Measurements from ENCODE around the gene SLC44A5. TPM values are rescaled to one million over a fixed set of nuclear protein-coding genes. Genes with fewer than 3 reads are reported as not detected.
A peak's percentile ranks its signal among the peaks of the same experiment; 100 is the strongest.

The SLC44A5 gene
- total RNA-seq, 2 donors from 2014 or later: 4.6 to 10.0 TPM

DNA sequence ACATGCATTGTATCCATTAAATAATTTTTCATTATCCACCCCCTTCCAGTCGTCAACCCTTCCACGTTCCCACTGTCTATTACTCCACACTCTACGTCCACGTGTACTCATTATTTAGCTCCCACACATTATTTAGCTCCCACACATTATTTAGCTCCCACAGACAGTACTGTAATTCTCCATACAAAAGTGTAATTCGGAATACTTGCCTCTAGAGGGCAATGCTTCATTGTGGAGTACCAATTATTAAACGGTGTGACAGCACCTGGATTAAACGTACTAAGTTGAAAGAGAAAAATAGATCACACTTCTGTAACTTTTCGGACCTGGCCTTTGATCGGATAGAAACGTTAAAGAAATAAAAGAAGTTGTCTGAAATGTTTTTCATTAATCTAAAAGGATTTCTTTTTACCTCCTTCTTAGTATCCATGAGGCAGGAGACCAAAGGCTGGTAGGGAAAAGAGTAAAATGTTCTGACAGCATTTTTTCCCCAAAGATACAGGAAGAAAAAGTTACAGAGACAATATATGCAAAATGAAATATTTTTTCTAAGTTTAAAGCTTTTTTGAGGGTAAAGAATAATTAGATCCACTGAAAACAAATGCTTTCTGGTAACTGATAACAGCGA is 377.5 kb downstream of the SLC44A5 start:
- Mint-ChIP-seq H3K36me3 (ENCODE audit: low read depth) (no peaks in the 10 kb centered on the region), H3K27ac (no peak overlapping the region), H3K4me3 (no peak overlapping the region), H3K27me3 (ENCODE audit: insufficient read depth) (no peaks in the 10 kb centered on the region), H3K4me1 (peaks cover 6% of the 10 kb centered on the region), H3K9me3 (no peaks in the 10 kb centered on the region)
- Histone ChIP-seq H3K36me3 (ENCODE audit: control insufficient read depth, insufficient read depth, low read length) (no peaks in the 10 kb centered on the region), H3K4me3 (ENCODE audit: low read length) (no peak overlapping the region), H3K4me1 (ENCODE audit: control insufficient read depth, insufficient read depth, low read length) (no peaks in the 10 kb centered on the region), H3K27me3 (ENCODE audit: control insufficient read depth, insufficient read depth, low read length, poor library complexity, severe bottlenecking) (no peaks in the 10 kb centered on the region), H3K27ac (ENCODE audit: low read depth, low read length) (no peak overlapping the region), H3K9me3 (ENCODE audit: control insufficient read depth, low read length) (no peaks in the 10 kb centered on the region), H3K9ac (ENCODE audit: extremely low read depth, low read length, poor library complexity, severe bottlenecking) (no peak overlapping the region)
- 30 to 36% methylated on average over 6 to 10 of the region's 11 CpGs for WGBS, 2 experiments (ENCODE audit: insufficient coverage in 1 of 2, insufficient read length in 1 of 2)
- no peak for DNase-seq
- TF ChIP-seq, protein P1, sequence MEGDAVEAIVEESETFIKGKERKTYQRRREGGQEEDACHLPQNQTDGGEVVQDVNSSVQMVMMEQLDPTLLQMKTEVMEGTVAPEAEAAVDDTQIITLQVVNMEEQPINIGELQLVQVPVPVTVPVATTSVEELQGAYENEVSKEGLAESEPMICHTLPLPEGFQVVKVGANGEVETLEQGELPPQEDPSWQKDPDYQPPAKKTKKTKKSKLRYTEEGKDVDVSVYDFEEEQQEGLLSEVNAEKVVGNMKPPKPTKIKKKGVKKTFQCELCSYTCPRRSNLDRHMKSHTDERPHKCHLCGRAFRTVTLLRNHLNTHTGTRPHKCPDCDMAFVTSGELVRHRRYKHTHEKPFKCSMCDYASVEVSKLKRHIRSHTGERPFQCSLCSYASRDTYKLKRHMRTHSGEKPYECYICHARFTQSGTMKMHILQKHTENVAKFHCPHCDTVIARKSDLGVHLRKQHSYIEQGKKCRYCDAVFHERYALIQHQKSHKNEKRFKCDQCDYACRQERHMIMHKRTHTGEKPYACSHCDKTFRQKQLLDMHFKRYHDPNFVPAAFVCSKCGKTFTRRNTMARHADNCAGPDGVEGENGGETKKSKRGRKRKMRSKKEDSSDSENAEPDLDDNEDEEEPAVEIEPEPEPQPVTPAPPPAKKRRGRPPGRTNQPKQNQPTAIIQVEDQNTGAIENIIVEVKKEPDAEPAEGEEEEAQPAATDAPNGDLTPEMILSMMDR (conservative IDR thresholded peaks at IDR 0.05): peak; percentile 85

DNA sequence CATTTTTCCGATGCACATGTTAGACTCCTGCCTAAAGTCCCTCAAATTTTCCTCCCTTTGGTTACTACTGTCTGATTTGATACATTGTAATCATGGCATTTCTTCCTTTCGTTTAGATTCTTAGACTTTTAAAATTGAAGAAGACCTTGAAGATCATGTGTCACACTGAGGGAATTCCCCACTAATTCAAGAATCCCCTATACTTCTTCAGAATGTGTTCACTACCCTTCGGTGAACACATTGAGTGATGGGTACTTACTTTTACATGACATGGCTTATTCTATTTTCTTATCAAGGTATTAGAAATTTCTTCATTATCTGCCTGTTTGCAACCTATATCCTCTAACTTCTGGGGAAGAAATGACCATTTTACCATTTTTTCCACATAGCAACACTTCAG is 390.8 kb downstream of the SLC44A5 start:
- Mint-ChIP-seq H3K4me3 (no peak overlapping the region), H3K36me3 (ENCODE audit: low read depth) (no peaks in the 10 kb centered on the region), H3K27me3 (ENCODE audit: insufficient read depth) (no peaks in the 10 kb centered on the region), H3K27ac (no peak overlapping the region), H3K9me3 (no peaks in the 10 kb centered on the region), H3K4me1 (no peaks in the 10 kb centered on the region)
- 90 to 100% methylated on average over 2 to 3 of the region's 3 CpGs for WGBS, 2 experiments (ENCODE audit: insufficient coverage in 1 of 2, insufficient read length in 1 of 2)
- TF ChIP-seq, protein P1 (conservative IDR thresholded peaks at IDR 0.05): no peak
- H3K9me3 ChIP-seq (ENCODE audit: control insufficient read depth, low read length): no peaks in the 10 kb centered on the region
- no peak overlapping the region for H3K27ac ChIP-seq (ENCODE audit: low read depth, low read length)
- no peaks in the 10 kb centered on the region for H3K27me3 ChIP-seq (ENCODE audit: control insufficient read depth, insufficient read depth, low read length, poor library complexity, severe bottlenecking)
- H3K4me1 ChIP-seq (ENCODE audit: control insufficient read depth, insufficient read depth, low read length): no peaks in the 10 kb centered on the region
- H3K4me3 ChIP-seq (ENCODE audit: low read length): no peak overlapping the region
- no peak overlapping the region for H3K9ac ChIP-seq (ENCODE audit: extremely low read depth, low read length, poor library complexity, severe bottlenecking)
- no peak for DNase-seq
- H3K36me3 ChIP-seq (ENCODE audit: control insufficient read depth, insufficient read depth, low read length): peaks cover 7% of the 10 kb centered on the region

DNA sequence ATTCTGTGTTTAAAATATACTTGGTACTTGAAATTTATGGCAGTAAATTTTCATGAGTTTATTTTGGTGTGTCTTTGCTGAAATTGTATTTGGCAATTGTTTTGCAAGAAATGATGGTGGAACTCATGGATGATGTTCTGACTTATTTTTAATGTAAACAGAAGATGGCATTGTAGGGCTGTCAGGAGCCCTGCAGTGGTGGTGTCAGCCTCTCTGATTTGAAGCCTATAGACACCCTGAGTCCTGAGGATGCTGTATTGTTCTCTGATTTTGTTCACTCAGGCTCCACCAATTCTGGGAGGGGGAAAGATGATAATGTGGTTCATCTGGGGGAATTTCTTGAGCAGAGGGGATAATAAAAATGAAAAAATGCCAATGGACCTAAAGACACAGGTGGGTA is 396.9 kb downstream of the SLC44A5 start:
- Histone ChIP-seq H3K36me3 (ENCODE audit: control insufficient read depth, insufficient read depth, low read length) (no peaks in the 10 kb centered on the region), H3K4me1 (ENCODE audit: control insufficient read depth, insufficient read depth, low read length) (no peaks in the 10 kb centered on the region), H3K27ac (ENCODE audit: low read depth, low read length) (no peak overlapping the region), H3K9me3 (ENCODE audit: control insufficient read depth, low read length) (no peaks in the 10 kb centered on the region), H3K4me3 (ENCODE audit: low read length) (no peak overlapping the region), H3K27me3 (ENCODE audit: control insufficient read depth, insufficient read depth, low read length, poor library complexity, severe bottlenecking) (no peaks in the 10 kb centered on the region), H3K9ac (ENCODE audit: extremely low read depth, low read length, poor library complexity, severe bottlenecking) (no peak overlapping the region)
- Mint-ChIP-seq H3K27me3 (ENCODE audit: insufficient read depth) (no peaks in the 10 kb centered on the region), H3K4me3 (no peak overlapping the region), H3K36me3 (ENCODE audit: low read depth) (no peaks in the 10 kb centered on the region), H3K27ac (no peak overlapping the region), H3K4me1 (no peaks in the 10 kb centered on the region), H3K9me3 (no peaks in the 10 kb centered on the region)
- TF ChIP-seq, protein P1 (conservative IDR thresholded peaks at IDR 0.05): no peak
- DNase-seq: no peak
